CD4-positive, alpha-beta T cell (primary cell): ENCODE data around the gene CBFA2T3. TPM values are rescaled to one million over a fixed set of nuclear protein-coding genes. Genes with fewer than 3 reads are reported as not detected.

Experiments used
- ATAC-seq: fragments of 200-7000 bp; cut with Tn5 transposase; one replicate; pipeline ENCODE4 v1.10.0; 2022; ENCODE audit warnings: mild to moderate bottlenecking; ENCODE audit not compliant: poor library complexity
- CTCF ChIA-PET: fragments of 350-600 bp; sonication (Branson Sonifier 250); formaldehyde crosslinking; loops from one replicate; lab custom pipeline; 2021; ENCODE audit warnings: antibody characterized with exemption, inconsistent platforms; lab: Charles Lee
- POLR2A ChIA-PET: fragments of 350-600 bp; sonication (Branson Sonifier 250); formaldehyde crosslinking; loops from one replicate; lab custom pipeline; 2021; ENCODE audit warnings: antibody characterized with exemption, inconsistent platforms; lab: Charles Lee
- DNase-seq, 14 experiments: peaks; one replicate each; pipeline ENCODE4 v3.0.0-alpha.2; 2013 to 2020; ENCODE audit warnings: mixed read lengths in 2 of 14
- H3K27ac ChIP-seq, 2 donors: one replicate each; pipeline versions ENCODE4 v1.5.1 to v1.7.0; 2013; ENCODE audit warnings: low read length in 2 of 2, low read depth in 1 of 2, mild to moderate bottlenecking in 1 of 2
- H3K27me3 ChIP-seq, 2 experiments: 1 replicate in 1 of 2; 2 replicates in 1 of 2; pipeline versions ENCODE4 v1.6.1 to v1.7.0; 2013; ENCODE audit warnings: low read length in 2 of 2, control low read depth in 1 of 2, mild to moderate bottlenecking in 1 of 2, moderate library complexity in 1 of 2; ENCODE audit not compliant: insufficient read depth in 2 of 2, control insufficient read depth in 1 of 2
- H3K36me3 ChIP-seq: one replicate; pipeline ENCODE4 v1.6.1; 2013; ENCODE audit warnings: low read length, control low read depth; ENCODE audit not compliant: insufficient read depth
- H3K4me1 ChIP-seq: one replicate; pipeline ENCODE4 v1.6.1; 2013; ENCODE audit warnings: low read length, control low read depth; ENCODE audit not compliant: insufficient read depth
- H3K4me3 ChIP-seq: one replicate; pipeline ENCODE4 v1.5.1; 2013; ENCODE audit warnings: mild to moderate bottlenecking, low read length, moderate library complexity
- H3K9me3 ChIP-seq, 2 experiments: 1 replicate in 1 of 2; 2 replicates in 1 of 2; pipeline versions ENCODE4 v1.6.1 to v1.7.0; 2013; ENCODE audit warnings: low read length in 2 of 2, mild to moderate bottlenecking in 2 of 2, control low read depth in 1 of 2, moderate library complexity in 1 of 2; ENCODE audit not compliant: control insufficient read depth in 1 of 2, insufficient read depth in 1 of 2
- H3K27ac Mint-ChIP-seq: one replicate; pipeline ENCODE4 v1.8.0; 2020; ENCODE audit warnings: mixed read lengths
- H3K27me3 Mint-ChIP-seq: one replicate; pipeline ENCODE4 v1.8.0; 2021; ENCODE audit warnings: mixed read lengths
- H3K36me3 Mint-ChIP-seq: one replicate; pipeline ENCODE4 v1.8.0; 2021; ENCODE audit warnings: low read depth, mixed read lengths
- H3K4me1 Mint-ChIP-seq: one replicate; pipeline ENCODE4 v1.8.0; 2021; ENCODE audit warnings: low read depth, mixed read lengths
- H3K4me3 Mint-ChIP-seq: one replicate; pipeline ENCODE4 v1.8.0; 2020; ENCODE audit warnings: mild to moderate bottlenecking, mixed read lengths
- H3K9me3 Mint-ChIP-seq: one replicate; pipeline ENCODE4 v1.8.0; 2020; ENCODE audit warnings: mixed read lengths
- intact Hi-C, 2 experiments: fragments of 100-400 bp; cut with DNase I in 1 of 2; cut with micrococcal nuclease in 1 of 2; formaldehyde crosslinking; loops; one replicate each; pipeline versions ENCODE4 v1.15.1 to v1.9.0; 2023 to 2025; cut with DNase I, micrococcal nuclease
- total RNA-seq, 174 experiments: library from RNA in 2 of 174; stranded (reverse) in 2 of 174; gene quantifications; one replicate each; pipeline ENCODE4 v1.2.3 and lab custom pipeline; 2021 to 2026
- TF ChIP-seq, protein P1 (sequence below): fragments of 200-600 bp; IDR thresholded peaks from one replicate; pipeline ENCODE4 v1.8.0; 2022; ENCODE audit warnings: antibody characterized with exemption, mild to moderate bottlenecking

The CBFA2T3 gene
- total RNA-seq, 2 experiments from 2014 or later: 0.80 to 1.6 TPM

DNA sequence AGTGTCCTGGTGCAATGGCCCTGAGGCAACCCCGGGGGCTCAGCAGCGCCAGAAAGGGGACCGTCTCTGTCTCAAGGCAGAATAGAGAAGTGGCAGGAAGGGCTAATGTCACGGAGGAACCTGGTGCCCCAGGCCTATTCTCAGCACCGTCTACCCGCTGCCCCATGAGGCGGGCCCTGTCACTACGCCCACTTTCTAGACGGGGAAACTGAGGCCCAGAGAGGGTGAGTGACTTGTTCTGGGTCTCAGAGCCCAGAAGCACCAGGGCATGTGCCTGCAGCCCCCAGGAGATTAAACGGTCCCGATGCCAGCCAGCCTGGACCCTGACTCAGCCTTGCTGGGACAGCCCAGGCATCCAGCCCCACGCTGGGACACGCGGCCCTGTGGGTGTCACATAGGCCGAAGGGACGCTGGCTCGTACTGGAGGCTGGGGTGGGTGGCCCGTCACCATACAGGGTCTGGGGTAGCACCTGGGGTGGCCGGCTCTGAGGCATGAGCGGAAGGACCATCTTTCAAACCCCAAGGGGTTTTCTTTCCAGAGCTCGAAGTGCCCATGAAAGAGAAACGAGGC, 70.4 kb downstream of the CBFA2T3 start:
- no peaks in the 10 kb centered on the region for H3K27me3 Mint-ChIP-seq
- ChIA-PET CTCF (no interaction called here), POLR2A (no interaction called here)
- DNase-seq: no peak
- H3K27ac Mint-ChIP-seq: no peak overlapping the region
- Histone ChIP-seq H3K27me3 (no peaks in the 10 kb centered on the region), H3K36me3 (no peaks in the 10 kb centered on the region), H3K9me3 (peaks cover 0 to 3% of the 10 kb centered on the region in 2 experiments), H3K4me1 (no peaks in the 10 kb centered on the region), H3K4me3 (no peak overlapping the region), H3K27ac (no peak overlapping the region)
- intact Hi-C loops: no loop called here
- no peak overlapping the region for H3K4me3 Mint-ChIP-seq
- H3K4me1 Mint-ChIP-seq: no peaks in the 10 kb centered on the region
- no peaks in the 10 kb centered on the region for H3K36me3 Mint-ChIP-seq
- H3K9me3 Mint-ChIP-seq: no peaks in the 10 kb centered on the region
- ATAC-seq: no peak
- TF ChIP-seq, protein P1, sequence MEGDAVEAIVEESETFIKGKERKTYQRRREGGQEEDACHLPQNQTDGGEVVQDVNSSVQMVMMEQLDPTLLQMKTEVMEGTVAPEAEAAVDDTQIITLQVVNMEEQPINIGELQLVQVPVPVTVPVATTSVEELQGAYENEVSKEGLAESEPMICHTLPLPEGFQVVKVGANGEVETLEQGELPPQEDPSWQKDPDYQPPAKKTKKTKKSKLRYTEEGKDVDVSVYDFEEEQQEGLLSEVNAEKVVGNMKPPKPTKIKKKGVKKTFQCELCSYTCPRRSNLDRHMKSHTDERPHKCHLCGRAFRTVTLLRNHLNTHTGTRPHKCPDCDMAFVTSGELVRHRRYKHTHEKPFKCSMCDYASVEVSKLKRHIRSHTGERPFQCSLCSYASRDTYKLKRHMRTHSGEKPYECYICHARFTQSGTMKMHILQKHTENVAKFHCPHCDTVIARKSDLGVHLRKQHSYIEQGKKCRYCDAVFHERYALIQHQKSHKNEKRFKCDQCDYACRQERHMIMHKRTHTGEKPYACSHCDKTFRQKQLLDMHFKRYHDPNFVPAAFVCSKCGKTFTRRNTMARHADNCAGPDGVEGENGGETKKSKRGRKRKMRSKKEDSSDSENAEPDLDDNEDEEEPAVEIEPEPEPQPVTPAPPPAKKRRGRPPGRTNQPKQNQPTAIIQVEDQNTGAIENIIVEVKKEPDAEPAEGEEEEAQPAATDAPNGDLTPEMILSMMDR: no peak

DNA sequence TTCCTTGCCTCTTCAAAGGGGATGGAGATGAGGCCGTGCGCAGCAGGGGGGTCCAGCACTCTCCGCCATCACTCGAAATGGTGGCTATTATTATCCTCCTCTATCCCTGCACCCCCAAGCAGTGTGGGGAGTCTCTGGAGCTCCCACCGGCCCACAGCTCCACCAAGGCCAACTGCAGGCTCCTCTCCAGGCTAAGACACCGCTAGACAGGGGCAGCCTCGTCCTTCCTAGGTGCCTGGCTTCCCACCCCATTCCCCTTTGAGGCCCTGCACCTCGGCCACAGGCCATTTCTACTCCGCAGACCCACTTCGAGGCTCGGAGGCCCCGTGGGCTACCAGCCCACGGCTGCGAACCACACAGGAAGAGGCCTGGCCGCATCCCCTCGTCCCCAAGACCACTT, 71.0 kb downstream of the CBFA2T3 start:
- no peak overlapping the region for H3K27ac Mint-ChIP-seq

DNA sequence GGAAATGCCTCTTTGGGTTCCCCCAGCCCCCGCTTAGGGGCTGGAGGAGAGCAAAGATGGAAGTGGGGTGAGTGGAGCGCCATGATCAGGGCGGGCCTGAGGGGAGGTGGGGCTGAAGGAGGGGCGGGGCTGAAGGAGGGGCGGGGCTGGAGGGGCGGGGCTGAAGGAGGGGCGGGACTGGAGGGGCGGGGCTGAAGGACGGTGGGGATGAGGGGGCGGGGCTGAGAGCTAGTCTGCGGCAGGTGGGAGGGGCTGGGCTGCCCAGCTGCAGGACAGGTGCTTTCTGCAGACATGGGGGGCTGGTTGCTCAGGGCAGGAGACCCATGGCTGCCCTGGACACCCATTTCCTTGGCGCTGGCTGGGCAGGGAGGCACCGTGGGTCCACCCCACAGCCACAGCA, 71.4 kb downstream of the CBFA2T3 start:
- Histone ChIP-seq H3K4me3 (no peak overlapping the region), H3K27me3 (no peaks in the 10 kb centered on the region), H3K4me1 (no peaks in the 10 kb centered on the region), H3K36me3 (no peaks in the 10 kb centered on the region), H3K9me3 (no peaks in the 10 kb centered on the region), H3K27ac (no peak overlapping the region)
- Mint-ChIP-seq H3K27me3 (no peaks in the 10 kb centered on the region), H3K4me3 (no peak overlapping the region), H3K36me3 (no peaks in the 10 kb centered on the region), H3K4me1 (no peaks in the 10 kb centered on the region), H3K27ac (no peak overlapping the region), H3K9me3 (no peaks in the 10 kb centered on the region)
- ChIA-PET POLR2A (no interaction called here), CTCF (no interaction called here)
- ATAC-seq (peak; percentile 29), DNase-seq (peak in 3 of 14 experiments; percentile 5 to 48 (median 39))
- intact Hi-C loops: no loop called here
- TF ChIP-seq, protein P1: no peak

More for the DNA sequence above, 71.0 kb downstream of the CBFA2T3 start:
- ChIA-PET CTCF (no interaction called here), POLR2A (no interaction called here)
- TF ChIP-seq, protein P1: no peak
- Mint-ChIP-seq H3K4me1 (no peaks in the 10 kb centered on the region), H3K9me3 (no peaks in the 10 kb centered on the region), H3K4me3 (no peak overlapping the region), H3K36me3 (no peaks in the 10 kb centered on the region), H3K27me3 (no peaks in the 10 kb centered on the region)
- ATAC-seq: no peak
- H3K27ac ChIP-seq: no peak overlapping the region
- DNase-seq: no peak
- H3K27me3 ChIP-seq: no peaks in the 10 kb centered on the region
- intact Hi-C loops: no loop called here
- H3K4me3 ChIP-seq: no peak overlapping the region
- H3K9me3 ChIP-seq: no peaks in the 10 kb centered on the region
- H3K36me3 ChIP-seq: no peaks in the 10 kb centered on the region
- H3K4me1 ChIP-seq: no peaks in the 10 kb centered on the region
